B cell (primary cell): ENCODE data around the gene PLD5.

Source experiments
- EZH2 ChIP-seq: IDR thresholded peaks from 2 replicates; pipeline ENCODE4 v1.6.1; 2012; ENCODE audit warnings: borderline replicate concordance, low read depth, mild to moderate bottlenecking, moderate library complexity, low read length; ENCODE audit not compliant: insufficient read depth, poor library complexity, severe bottlenecking
- TF ChIP-seq, protein P1 (sequence below): fragments of 200-600 bp; IDR thresholded peaks from one replicate; pipeline ENCODE4 v1.8.0; 2022; ENCODE audit warnings: antibody characterized with exemption, mild to moderate bottlenecking

DNA sequence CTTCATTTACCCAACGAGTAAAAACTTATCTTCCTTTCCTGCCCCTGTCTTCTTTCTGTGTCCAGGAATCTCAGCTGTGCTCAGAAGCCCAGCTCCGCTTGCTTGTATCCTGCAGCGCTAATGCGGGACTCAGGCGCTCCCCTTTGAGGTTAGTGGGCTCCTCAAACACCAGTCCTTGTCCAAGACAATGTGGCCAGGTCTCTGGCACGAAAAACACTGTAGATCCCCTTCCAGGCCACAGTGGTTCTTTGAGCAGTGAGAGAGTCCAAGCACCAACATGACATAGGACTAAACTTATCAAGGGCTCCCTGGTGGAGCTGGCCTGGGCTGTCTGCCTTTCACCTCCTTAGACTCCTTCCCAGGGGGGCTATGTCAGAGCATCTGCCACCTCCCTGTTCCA lies 53.7 kb downstream of the PLD5 start:
- TF ChIP-seq, protein P1, sequence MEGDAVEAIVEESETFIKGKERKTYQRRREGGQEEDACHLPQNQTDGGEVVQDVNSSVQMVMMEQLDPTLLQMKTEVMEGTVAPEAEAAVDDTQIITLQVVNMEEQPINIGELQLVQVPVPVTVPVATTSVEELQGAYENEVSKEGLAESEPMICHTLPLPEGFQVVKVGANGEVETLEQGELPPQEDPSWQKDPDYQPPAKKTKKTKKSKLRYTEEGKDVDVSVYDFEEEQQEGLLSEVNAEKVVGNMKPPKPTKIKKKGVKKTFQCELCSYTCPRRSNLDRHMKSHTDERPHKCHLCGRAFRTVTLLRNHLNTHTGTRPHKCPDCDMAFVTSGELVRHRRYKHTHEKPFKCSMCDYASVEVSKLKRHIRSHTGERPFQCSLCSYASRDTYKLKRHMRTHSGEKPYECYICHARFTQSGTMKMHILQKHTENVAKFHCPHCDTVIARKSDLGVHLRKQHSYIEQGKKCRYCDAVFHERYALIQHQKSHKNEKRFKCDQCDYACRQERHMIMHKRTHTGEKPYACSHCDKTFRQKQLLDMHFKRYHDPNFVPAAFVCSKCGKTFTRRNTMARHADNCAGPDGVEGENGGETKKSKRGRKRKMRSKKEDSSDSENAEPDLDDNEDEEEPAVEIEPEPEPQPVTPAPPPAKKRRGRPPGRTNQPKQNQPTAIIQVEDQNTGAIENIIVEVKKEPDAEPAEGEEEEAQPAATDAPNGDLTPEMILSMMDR = no peak
- no peak for TF ChIP-seq EZH2
